Activated CD8-positive, alpha-beta memory T cell treated with anti-CD3 and anti-CD28 coated beads for 24 hours (primary cell): ENCODE measurements around the gene TBX19.
"Not testable (repeated sequence)": the region's sequence is repeated elsewhere in the genome, so short reads cannot be mapped to it uniquely, and the experiment has no call there.

ENCODE experiments used
- DNase-seq: peaks from one replicate; pipeline ENCODE4 v3.0.0-alpha.2; 2020

Gene TBX19

GRCh38 chr1:168320800-168321450 is 40.2 kb downstream of the TBX19 start:
- no peak for DNase-seq

DNA sequence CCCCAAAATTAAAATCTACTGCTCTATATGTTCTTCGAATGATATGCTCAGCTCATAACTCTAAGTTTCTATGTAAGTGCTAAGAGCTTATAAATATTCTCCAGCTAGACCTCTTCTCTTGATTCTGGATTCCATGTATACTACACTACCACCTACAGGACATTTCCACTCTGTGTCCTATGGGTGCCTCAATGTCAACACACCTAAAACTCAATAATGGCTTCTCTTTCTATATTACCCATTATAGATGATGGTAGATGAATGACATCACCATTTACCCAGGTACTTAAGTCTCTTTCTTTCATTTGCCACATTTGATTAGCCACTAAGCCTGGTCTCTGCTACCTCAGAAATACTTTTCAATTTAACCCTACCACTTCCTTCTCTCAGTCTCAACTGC is 41.3 kb downstream of the TBX19 start:
- DNase-seq = no peak

- DNase-seq = no peak
Observed at GRCh38 chr1:168324745-168325425, 44.2 kb downstream of the TBX19 start.

- DNase-seq = no peak
Observed at GRCh38 chr1:168328731-168329364, 48.2 kb downstream of the TBX19 start.

DNA sequence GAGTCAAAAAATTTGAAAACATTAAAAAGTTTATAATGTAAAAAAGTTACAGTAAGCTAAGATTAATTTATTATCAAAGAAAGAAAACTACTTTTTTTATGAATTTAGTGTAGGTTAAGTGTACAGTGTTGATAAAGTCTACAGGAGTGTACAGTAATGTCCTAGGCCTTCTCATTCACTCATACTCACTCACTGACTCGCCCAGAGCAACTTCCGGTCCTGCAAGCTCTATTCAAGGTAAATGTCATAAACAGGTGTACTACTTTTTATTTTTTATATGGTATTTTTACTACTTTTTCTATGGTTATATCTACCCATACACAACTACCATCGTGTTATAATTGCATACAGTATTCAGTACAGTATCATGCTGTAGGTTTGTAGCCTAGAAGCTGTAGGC is 49.6 kb downstream of the TBX19 start:
- no peak for DNase-seq

DNA sequence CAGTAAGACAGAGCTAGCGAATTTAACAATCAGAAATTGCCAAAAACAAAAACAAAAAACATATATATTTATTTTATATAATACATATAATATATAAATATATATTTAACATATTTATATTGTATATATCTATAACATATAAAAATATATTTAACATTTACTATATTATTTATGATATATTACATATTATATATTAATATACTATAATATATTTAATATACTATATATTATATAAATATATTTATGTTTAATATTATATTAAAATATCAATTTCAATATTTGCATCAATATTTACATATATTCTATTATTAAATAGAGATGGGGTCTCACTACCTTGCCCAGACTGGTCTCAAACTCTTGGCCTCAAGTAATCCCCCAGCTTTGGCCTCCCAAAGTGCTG is 50.9 kb downstream of the TBX19 start:
- DNase-seq = no peak

DNA sequence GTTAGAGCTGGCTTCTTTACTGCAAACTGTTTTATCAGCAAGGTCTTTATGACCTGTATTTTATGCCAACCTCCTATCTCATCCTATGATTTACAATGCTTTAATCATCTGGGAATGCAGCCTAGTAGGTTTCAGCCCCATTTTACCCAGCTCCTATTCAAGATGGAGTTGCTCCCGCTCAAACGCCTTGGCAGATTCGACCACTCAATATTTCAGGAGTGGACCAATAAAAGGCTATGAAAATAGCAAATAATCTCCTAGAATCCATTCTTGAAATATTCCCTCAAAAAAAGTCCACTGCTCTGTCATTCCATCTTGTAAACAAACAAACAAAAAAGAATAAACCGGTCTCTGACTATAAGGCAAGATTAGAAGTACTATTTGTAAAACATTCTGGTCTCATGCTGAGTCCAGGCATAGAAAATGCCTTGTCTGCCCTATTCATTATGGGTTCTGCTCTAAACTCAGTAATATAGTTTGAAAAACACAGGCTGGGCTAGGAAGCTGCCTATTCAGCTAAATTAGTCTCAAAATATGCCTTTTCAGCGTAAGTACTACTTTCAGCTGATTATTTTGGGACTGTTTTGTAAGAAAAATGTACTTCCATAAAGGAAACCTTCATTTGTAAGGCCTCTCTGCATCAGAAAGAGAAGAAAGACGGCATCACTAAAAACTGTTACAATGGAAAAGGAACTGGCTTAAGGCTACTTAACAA is 53.0 kb downstream of the TBX19 start:
- DNase-seq = no peak

GRCh38 chr1:168335500-168335899 is 54.8 kb downstream of the TBX19 start:
- DNase-seq = no peak

DNA sequence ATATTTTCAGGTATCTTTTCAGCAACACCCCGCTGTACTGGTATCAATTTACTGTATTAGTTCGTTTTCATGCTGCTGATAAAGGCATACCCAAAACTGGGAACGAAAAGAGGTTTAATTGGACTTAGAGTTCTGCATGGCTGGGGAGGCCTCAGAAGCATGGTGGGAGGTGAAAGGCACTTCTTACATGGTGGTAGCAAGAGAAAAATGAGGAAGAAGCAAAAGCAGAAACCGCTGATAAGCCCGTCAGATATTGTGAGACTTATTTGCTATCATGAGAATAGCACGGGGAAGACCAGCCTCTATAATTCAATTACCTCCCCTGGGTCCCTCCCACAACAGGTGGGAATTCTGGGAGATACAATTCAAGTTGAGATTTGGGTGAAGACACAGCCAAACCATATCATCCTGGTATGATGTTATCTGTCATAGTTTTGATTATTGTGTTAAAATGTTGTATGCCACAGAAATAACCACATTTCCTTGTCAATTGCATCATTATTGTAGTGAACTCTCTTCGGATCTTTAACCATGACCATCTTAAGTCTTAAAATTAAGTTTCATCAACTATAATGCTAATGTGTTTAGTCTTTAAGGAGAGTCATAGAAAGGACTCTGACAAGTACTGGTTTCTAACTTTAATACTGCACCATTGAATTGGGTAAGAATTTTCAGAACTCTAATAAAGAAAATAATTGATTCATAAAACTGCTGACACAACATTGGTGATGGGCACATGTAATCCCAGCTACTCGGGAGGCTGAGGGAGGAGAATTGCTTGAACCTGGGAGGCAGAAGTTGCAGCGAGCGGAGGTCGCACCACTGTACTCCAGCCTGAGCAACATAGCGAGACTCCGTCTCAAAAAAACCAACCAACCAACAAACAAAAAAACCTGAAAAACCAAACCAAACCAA is 58.2 kb downstream of the TBX19 start:
- no peak for DNase-seq

GRCh38 chr1:168340781-168341482 is 60.3 kb downstream of the TBX19 start:
- DNase-seq = no peak

GRCh38 chr1:168341483-168341975 is 60.9 kb downstream of the TBX19 start:
- DNase-seq = no peak

DNA sequence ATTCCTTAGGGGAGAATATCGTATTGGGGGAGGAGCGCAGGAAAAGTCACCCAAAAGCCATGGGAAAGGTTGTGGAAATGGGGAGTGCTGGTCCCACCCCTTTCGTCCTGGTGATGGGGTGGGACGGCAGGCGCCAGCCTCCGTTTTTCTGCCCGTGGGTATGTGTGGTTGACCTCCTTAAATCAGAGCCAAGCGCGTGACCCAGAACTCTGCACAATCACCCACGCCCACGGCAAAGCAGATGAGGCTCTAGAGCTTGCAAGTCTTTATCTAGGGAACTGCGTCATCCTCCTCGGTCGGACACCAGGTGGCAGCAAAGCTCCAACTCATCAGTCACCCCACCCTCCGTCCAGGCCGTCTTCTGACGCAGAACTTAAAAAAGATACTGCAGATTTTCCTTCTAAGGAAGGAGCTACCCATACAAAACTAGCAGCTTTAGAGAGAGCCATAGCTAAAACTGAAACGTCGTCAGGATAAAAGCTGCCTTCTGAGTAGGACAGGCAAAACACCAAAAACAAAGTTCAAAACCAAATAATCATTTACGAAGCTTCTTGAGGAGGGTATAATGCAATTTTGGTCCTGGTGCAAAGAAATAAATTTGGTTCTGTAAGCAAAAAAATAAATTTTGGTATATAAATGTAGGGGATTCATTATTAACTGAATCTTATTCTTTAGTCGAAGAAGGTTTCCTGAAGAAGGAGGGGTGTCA is 62.0 kb downstream of the TBX19 start:
- peak; percentile 91 for DNase-seq

GRCh38 chr1:168343566-168343965 is 62.9 kb downstream of the TBX19 start:
- no peak for DNase-seq

DNA sequence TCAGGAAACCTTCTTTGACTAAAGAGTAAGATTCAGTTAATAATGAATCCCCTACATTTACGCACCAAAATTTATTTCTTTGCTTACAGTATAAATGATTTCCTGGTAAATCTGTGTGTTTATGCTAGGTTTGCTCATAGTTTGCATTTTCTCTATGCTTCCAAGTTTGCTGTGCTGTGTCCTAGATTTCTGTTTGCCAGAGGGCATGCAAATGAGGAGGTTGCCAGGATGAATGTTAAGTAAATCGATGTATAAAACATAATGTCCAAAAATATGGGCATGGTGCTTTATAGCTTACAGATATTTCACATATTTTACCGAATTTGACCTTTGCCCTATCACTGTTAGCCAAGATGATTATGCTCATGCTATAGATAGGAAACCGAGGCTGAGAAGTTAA is 63.8 kb downstream of the TBX19 start:
- no peak for DNase-seq

GRCh38 chr1:168345939-168346338 is 65.3 kb downstream of the TBX19 start:
- no peak for DNase-seq

- DNase-seq = no peak
Observed at GRCh38 chr1:168347630-168348029, 67.0 kb downstream of the TBX19 start.

GRCh38 chr1:168348146-168348709 is 67.6 kb downstream of the TBX19 start:
- no peak for DNase-seq

GRCh38 chr1:168354335-168355269 is 73.9 kb downstream of the TBX19 start:
- DNase-seq = not testable (repeated sequence)
